GM19324 (cell line): ENCODE results near the gene EXOC6.

Experiments
- ATAC-seq: cut with Tn5 transposase; IDR thresholded peaks from one replicate; pipeline ENCODE4 v1.9.1; 2021; ENCODE audit warnings: mild to moderate bottlenecking, moderate library complexity; ENCODE audit not compliant: unreplicated experiment, low FRiP score

Gene EXOC6

DNA sequence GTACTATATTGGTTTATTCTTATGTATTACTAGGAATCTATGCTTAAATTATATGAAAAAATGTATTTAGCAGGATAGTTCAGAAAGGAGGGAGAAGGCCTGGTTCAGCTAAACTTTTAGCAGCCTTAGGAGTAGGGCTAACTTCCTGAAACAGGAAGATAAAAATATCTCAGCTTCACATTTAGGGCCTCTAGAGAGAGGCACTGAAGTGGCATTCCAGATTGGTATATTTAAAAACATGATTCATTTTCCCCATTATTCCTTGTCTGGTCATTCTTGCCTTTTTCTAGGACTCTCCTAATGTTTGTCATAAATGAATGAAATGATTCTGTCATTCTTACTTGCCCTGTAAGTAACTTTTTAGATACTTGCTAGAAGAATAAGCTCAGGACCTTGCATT, 149.3 kb downstream of the EXOC6 start:
- no peak for ATAC-seq

- ATAC-seq: no peak
These were observed 150.9 kb downstream of the EXOC6 start for GRCh38 chr10:92999191-92999590.

- ATAC-seq: no peak
These were observed 158.2 kb downstream of the EXOC6 start for GRCh38 chr10:93006435-93007039.

- no peak for ATAC-seq
These were observed 167.4 kb downstream of the EXOC6 start for GRCh38 chr10:93015722-93016121.

DNA sequence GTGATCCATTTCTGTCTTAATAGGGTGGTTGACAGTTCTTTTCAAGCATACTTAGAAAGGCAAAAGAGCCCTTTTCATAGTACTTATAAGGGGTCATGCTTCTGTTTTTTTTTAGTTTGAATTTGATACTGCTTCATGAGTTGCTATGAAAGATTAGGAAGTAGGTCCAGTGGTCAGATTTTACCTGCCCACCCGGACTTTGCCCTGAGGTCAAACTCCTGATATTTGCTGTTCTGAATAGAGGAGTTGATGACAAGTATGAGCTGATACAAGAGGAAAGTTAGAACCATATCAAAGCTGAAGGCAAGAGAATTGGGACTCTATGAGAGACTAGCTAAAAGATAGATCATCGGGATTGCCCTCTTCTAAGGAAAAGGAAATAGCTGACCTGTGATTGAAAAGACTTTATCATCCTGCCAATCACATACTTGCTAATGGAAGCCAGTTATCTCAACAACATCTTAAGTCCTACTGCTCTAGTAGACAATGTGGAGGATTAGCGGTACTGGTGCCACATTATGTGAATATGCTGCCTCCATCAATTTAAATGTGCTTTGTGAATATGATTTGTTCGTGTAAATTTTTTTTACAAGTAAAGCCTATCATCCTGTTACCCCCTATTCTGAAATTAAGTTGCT, 174.8 kb downstream of the EXOC6 start:
- ATAC-seq: no peak

GRCh38 chr10:93026072-93026471, 177.8 kb downstream of the EXOC6 start:
- ATAC-seq: no peak

DNA sequence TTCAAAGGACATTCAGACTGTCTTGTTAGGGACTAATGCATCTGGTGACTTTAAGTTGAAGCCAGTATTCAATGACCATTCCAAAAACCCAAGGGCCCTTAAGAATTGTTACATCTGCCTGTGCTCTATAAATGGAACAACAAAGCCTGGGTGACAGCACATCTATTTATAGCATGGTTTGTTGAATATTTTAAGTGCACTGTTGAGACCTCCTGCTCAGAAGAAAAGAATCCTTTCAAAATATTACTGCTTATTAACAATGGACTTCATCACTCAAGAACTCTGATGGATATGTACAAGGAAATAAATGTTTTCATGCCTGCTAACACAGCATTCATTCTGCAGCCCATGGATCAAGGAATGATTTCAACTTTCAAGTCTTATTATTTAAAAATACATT, 179.2 kb downstream of the EXOC6 start:
- ATAC-seq: no peak

DNA sequence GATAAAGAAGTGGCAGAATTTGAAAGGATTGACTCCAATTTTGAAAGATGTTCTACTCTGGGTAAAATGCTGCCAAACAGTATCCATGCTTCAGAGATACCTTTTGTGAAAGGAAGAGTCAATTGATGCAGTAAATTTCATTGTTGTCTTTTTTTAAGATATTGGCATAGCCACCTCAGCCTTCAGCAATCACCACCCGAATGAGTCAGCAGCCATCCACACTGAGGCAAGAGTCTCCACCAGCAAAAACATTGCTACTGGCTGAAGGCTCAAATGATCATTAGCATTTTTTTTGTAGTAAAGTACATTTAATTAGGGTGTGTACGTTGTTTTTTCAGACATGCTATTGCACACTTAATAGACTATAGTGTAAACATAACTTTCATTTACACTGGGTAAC, 180.6 kb downstream of the EXOC6 start:
- ATAC-seq: no peak

- ATAC-seq: no peak
These were observed 182.1 kb downstream of the EXOC6 start for GRCh38 chr10:93030409-93030808.

DNA sequence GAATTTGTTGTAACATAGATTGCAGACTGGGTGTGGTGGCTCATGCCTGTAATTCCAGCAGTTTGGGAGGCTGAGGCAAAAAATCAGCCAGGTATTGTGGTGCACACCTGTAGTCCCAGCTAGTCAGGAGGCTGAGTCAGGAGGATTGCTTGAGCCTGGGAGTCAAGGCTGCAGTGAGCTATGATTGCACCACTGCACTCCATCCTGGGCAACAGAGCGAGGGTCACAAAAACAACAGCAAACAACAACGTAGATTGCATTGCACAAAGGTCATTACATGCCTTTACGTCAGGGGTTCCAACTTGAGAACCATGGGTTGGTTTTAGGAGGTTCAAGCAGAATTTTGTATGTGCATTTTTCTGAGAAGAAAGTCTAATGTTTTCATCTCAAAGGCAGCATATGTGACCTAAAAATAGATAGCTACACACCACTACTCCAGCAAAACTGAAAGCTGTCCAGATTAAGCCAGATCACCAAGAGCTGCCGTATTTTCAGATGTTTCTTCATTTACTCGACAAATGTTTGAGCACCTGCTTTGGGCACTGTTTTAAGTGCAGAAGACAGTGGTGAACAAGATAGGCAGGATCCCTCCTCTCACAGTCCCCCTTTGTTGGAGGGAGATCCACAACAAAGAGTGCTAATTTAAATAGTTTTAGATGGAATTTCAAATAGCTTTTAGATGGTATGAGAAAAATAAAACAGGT, 183.9 kb downstream of the EXOC6 start:
- ATAC-seq: no peak

DNA sequence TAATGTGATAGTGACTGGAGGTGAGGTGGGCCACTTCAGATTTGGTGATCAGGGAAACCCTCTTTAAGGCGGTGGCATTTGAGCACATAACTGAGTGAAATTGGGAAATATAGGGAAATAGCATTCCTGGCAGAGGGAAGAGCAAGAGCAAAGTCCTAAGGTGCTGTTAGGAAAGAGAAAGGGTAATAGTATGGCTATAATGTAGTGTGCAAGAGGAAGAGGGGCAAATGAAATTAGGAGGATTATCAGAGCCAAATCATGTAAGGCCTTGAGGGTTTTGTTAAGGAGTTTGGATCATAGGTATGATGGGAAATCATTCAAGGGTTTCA, 184.5 kb downstream of the EXOC6 start:
- no peak for ATAC-seq

DNA sequence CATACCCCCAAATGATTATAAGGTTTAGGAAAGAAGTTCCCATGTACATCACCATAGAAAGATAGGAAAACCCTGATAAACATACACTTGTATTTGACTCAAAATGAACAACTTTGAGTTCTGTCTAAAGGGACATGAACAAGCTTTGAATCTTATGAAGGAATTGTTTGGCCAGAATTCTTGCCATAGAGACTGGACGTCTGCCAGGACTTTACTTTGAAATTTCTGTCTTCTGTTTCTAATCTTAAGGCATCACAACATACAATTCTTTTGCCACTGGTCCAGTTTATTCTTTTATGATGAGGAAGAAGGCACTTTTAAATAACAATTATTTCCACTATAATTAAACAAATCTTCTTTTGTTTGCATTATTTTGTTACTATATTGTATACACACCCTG, 186.1 kb downstream of the EXOC6 start:
- no peak for ATAC-seq

DNA sequence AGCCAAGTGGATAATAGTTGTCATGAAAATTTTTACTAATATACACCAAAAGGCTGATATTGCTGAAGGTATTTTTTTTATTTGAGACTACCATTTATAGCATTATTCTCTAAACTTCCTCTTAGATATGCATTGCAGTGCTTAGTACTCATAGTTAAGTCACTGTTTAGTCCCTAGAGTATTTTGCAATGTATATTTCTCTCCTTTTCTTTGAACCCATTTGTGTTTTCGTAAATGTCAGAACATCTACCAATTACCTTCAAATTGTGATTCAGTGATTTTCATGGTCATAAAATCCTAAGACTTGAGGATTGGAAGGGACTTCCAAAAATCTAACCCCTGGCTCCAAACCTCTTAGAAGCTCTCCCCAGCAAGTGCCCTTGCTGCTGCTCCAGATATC, 190.8 kb downstream of the EXOC6 start:
- no peak for ATAC-seq

GRCh38 chr10:93039721-93040120, 191.4 kb downstream of the EXOC6 start:
- no peak for ATAC-seq

- no peak for ATAC-seq
These were observed 206.2 kb downstream of the EXOC6 start for GRCh38 chr10:93054486-93054885.

GRCh38 chr10:93058139-93058538, 209.8 kb downstream of the EXOC6 start:
- ATAC-seq: no peak

- ATAC-seq: no peak
These were observed 211.9 kb downstream of the EXOC6 start, which contains the start of gene CYP26C1 for GRCh38 chr10:93059975-93060886. Gene CYP26C1 (plus strand): TSS chr10:93060798. CDS start chr10:93061264, 466 bp downstream.

GRCh38 chr10:93060887-93061593, 212.7 kb downstream of the EXOC6 start:
- ATAC-seq: no peak

DNA sequence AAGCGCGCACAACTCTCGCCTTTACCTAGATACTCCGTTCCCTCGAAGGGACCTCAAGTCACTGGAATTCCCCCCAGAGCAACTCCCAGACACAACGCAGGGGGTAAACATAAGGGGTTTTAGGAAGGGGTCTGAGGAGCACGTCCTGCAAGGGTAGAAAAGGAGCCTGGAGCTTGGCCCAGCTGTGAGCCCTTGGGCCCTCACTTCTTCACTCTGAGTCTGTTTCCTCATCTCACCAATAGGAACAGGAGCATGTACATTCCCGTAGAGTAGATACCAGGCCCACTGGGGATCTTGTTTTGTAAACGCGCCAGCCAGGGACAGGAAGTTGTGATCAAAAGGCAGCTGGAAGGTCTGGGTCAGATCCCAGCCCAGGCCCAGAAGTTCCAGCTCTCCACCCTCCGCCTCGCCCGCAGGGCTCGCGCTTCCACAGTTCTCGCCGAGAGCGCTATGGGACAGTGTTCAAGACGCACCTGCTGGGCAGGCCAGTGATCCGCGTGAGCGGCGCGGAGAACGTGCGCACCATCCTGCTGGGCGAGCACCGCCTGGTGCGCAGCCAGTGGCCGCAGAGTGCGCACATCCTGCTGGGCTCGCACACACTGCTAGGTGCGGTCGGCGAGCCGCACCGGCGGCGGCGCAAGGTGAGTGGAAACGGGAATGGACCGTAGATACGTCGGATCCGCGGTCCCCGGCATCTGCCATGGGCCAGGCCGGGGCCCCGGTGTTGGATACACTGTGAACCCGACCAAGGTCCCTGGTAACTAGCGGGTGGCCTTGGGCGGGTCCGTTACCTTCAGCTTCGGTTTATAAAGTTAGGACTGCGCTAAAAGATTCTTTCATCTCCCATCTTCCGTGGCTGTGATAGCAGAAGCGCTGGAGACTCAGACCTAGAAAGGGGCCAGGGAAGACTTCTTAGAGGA, 213.5 kb downstream of the EXOC6 start:
- ATAC-seq: no peak
